Left ventricle myocardium inferior (tissue), 1 donor: ENCODE measurements around the gene MYO18A. TPM values are rescaled to one million over a fixed set of nuclear protein-coding genes. Genes with fewer than 3 reads are reported as not detected.
A peak's percentile ranks its signal among the peaks of the same experiment; 100 is the strongest.
"Not testable (repeated sequence)": the region's sequence is repeated elsewhere in the genome, so short reads cannot be mapped to it uniquely, and the experiment has no call there.

Source experiments
- DNase-seq: peaks from one replicate; pipeline ENCODE4 v3.0.0-alpha.2; 2020
- H3K27ac ChIP-seq: fragments of 200-600 bp; replicated peaks from 2 replicates; pipeline ENCODE4 v1.8.0; 2021
- H3K27me3 ChIP-seq: fragments of 200-600 bp; 2 replicates; pipeline ENCODE4 v1.8.0; 2021; ENCODE audit warnings: low read depth
- H3K36me3 ChIP-seq: fragments of 200-600 bp; 2 replicates; pipeline ENCODE4 v1.8.0; 2021
- H3K4me1 ChIP-seq: fragments of 200-600 bp; 2 replicates; pipeline ENCODE4 v1.8.0; 2021
- H3K4me3 ChIP-seq: fragments of 200-600 bp; 2 replicates; pipeline ENCODE4 v1.8.0; 2021; ENCODE audit warnings: mild to moderate bottlenecking, moderate library complexity
- H3K9me3 ChIP-seq: fragments of 200-600 bp; replicated peaks from 2 replicates; pipeline ENCODE4 v1.8.0; 2021
- intact Hi-C: fragments of 100-400 bp; cut with micrococcal nuclease; formaldehyde crosslinking; loops from one replicate; pipeline ENCODE4 v1.11.0; 2022
- total RNA-seq: library from RNA; stranded (reverse); fragmentation: NEBNext Ultra II Directional; extraction: Animal tissue kit (Norgen Biotek cat#: 25700); gene quantifications from one replicate; pipeline ENCODE4 v1.2.1, GENCODE V29; 2021
- TF ChIP-seq, protein P1 (sequence below): fragments of 200-600 bp; IDR thresholded peaks from 2 replicates; pipeline ENCODE4 v1.8.0; 2021; ENCODE audit warnings: antibody characterized with exemption, mild to moderate bottlenecking, borderline replicate concordance
- donor health status: DM: no; HTN: yes; CAD: no; lungs with severe emphysema.

The MYO18A gene
- total RNA-seq, 1 donor from 2014 or later: 397 TPM

DNA sequence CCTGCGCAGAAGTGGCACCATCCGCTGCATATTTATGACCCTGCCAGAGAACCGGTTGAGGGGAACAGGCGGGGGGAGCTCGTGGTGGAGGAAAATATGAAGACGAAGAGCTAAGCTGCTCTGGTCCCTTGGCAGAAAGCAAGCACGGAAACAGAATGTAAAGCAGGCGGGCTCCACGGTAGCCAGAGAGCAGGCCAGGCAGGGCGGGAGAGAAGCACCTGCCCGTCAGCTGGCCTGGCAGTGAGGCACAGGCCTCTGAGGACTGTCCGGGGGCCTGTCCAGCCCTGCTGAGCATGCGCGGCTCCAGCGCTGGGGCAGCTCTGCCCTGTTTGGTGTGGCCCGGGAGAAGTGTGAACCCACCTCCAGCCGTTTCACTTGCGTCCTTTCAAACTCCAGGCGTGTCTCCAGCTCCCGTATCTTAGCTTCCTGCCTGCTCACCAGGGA is 90.6 kb downstream of the MYO18A start:
- H3K27me3 ChIP-seq: no peaks in the 10 kb centered on the region
- H3K4me3 ChIP-seq: no peak overlapping the region
- peaks cover 24% of the 10 kb centered on the region for H3K4me1 ChIP-seq
- DNase-seq: peak; percentile 33
- H3K36me3 ChIP-seq: peaks cover 99% of the 10 kb centered on the region
- H3K27ac ChIP-seq: peak overlapping the region; percentile 39
- intact Hi-C loops: no loop called here
- H3K9me3 ChIP-seq: no peaks in the 10 kb centered on the region
- TF ChIP-seq, protein P1, sequence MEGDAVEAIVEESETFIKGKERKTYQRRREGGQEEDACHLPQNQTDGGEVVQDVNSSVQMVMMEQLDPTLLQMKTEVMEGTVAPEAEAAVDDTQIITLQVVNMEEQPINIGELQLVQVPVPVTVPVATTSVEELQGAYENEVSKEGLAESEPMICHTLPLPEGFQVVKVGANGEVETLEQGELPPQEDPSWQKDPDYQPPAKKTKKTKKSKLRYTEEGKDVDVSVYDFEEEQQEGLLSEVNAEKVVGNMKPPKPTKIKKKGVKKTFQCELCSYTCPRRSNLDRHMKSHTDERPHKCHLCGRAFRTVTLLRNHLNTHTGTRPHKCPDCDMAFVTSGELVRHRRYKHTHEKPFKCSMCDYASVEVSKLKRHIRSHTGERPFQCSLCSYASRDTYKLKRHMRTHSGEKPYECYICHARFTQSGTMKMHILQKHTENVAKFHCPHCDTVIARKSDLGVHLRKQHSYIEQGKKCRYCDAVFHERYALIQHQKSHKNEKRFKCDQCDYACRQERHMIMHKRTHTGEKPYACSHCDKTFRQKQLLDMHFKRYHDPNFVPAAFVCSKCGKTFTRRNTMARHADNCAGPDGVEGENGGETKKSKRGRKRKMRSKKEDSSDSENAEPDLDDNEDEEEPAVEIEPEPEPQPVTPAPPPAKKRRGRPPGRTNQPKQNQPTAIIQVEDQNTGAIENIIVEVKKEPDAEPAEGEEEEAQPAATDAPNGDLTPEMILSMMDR: no peak

DNA sequence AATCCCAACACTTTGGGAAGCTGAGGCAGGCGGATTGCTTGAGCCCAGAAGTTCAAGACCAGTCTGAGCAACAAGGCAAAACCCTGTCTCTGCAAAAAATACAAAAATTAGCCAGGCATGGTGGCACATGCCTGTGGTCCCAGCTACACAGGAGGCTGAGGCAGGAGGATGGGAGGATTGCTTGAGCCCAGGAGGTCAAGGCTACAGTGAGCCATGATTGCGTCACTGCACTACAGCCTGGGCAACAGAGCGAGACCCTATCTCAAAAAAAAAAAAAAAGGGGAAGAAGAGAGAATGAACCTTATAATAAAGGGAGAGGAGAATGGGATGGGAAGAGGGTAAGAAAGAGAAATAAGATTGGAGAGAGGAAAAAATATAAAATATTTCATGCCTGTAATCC is 91.4 kb downstream of the MYO18A start:
- H3K27ac ChIP-seq, H3K27me3 ChIP-seq, H3K4me3 ChIP-seq, H3K9me3 ChIP-seq, DNase-seq, intact Hi-C loops: not testable (repeated sequence)
- H3K36me3 ChIP-seq: peaks cover 99% of the 10 kb centered on the region
- H3K4me1 ChIP-seq: peaks cover 24% of the 10 kb centered on the region

DNA sequence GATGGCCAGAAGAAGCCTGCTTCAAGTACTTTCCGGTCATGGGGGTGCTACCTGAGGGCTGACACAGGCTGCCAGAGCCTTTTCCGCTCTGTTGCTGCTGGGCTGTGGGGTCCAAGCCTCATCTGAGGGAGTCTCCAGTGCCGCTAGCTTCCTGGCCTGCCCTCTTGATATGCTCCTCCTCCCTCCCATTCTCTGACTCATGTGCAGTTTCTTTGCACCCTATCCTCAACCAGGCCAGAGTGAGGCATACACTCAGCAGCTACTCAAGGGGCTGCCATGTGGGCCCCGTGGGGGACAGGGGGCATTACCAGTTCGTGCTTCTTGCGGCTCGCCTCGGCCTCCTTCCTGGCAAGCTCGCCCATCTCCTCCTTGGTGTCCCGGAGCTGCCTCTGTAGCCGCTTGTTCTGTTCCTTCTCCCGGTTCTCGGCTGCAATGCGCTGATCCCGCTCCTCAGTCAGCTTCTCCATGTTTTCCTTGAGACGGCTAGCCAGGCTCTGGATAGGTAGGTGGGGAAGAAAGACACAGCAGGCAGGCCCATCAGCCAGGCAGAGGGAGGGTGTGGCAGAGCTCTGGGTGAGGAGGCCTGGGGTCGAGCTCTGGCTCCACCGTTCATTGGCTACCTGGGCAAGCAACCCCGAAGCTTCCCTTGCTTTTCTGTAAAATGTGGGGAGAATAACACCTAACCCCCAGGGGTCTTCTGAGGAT is 93.4 kb downstream of the MYO18A start:
- intact Hi-C loops: no loop called here
- peaks cover 24% of the 10 kb centered on the region for H3K4me1 ChIP-seq
- H3K4me3 ChIP-seq: no peak overlapping the region
- no peak for DNase-seq
- H3K36me3 ChIP-seq: peaks cover 95% of the 10 kb centered on the region
- H3K9me3 ChIP-seq: no peaks in the 10 kb centered on the region
- H3K27me3 ChIP-seq: no peaks in the 10 kb centered on the region
- TF ChIP-seq, protein P1: no peak
- H3K27ac ChIP-seq: no peak overlapping the region

DNA sequence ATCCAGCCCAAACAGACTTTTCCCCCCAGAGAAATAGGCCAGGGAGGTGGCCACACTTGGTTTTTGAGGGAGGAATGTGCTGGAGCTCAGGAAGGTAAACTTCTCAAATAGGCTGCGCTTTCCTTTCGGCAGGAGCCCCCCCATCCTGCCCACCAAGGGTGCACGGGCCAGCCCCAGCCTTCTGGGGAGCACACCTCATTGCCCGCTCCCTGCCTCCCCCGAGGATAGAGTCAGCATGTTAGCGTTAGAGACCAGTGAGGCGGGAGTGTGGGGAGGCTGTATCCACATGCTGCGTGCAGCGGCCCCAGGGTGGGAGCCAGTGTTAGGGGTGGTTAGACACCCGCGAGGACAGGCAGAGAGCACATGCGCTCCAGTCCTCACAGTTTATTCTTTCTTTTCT is 95.0 kb downstream of the MYO18A start:
- H3K36me3 ChIP-seq: peaks cover 95% of the 10 kb centered on the region
- no peak for DNase-seq
- intact Hi-C loops: no loop called here
- H3K27me3 ChIP-seq: no peaks in the 10 kb centered on the region
- H3K27ac ChIP-seq: no peak overlapping the region
- peaks cover 9% of the 10 kb centered on the region for H3K4me1 ChIP-seq
- H3K4me3 ChIP-seq: no peak overlapping the region
- TF ChIP-seq, protein P1: no peak
- H3K9me3 ChIP-seq: no peaks in the 10 kb centered on the region

DNA sequence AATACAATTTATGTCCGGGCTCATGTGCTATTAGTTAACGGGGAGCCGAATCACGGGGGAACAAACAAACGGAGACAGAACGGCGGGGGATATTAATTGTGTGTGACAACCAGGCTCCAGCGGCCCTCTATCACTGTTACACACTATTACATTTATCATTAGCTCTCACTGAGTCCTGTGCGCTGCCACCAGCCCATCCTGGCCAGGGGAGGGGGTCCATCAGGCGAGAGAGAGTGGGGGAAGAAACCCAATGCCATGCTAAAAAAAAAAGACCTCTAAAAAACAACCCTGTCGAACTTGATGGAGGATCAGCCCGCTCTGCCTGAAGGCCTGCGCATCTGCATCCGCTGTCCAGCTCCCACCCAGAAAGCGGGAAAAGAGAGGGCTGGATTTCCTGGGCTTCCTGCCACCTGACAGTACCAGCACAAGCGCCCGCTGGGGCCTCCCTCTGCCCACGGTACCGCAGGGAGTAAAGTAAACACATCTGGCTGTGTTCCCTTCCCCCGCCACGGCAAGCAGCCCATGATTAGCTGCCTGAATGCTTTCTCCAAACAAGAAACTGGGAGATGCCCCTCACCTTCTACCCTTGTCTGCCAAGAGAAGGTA is 95.6 kb downstream of the MYO18A start:
- TF ChIP-seq, protein P1: no peak
- H3K4me1 ChIP-seq: peaks cover 7% of the 10 kb centered on the region

DNA sequence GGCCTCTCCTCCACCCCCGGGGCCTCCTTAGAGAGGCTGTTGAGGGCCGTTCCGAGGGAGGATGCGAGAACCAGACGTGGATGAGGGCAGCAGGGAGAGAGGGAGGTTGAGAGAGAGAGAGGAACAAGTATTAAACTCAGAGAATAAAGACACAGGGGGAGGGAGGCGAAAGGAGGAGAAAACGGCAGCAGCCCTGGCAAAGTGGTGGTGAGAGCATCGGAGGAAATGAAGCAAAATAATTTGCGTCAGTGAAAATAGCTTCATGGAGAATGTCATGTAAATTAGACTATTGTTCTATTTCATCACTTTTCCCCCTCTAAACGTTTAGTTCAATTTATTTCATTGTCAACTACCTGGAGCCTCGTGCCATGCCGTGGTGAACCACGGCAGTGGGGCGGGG is 99.2 kb downstream of the MYO18A start:
- H3K27me3 ChIP-seq: no peaks in the 10 kb centered on the region
- intact Hi-C loops: no loop called here
- peaks cover 93% of the 10 kb centered on the region for H3K36me3 ChIP-seq

More for the DNA sequence above, 95.6 kb downstream of the MYO18A start:
- Histone ChIP-seq H3K4me3 (no peak overlapping the region), H3K36me3 (peaks cover 95% of the 10 kb centered on the region), H3K27ac (no peak overlapping the region), H3K27me3 (no peaks in the 10 kb centered on the region), H3K9me3 (no peaks in the 10 kb centered on the region)
- no peak for DNase-seq
- intact Hi-C loops: no loop called here

More for the DNA sequence above, 99.2 kb downstream of the MYO18A start:
- H3K4me1 ChIP-seq: peaks cover 34% of the 10 kb centered on the region
- no peak overlapping the region for H3K27ac ChIP-seq
- H3K9me3 ChIP-seq: no peaks in the 10 kb centered on the region
- TF ChIP-seq, protein P1: no peak
- H3K4me3 ChIP-seq: no peak overlapping the region
- DNase-seq: no peak
